HL-60 (cell line): ENCODE results near the gene DEGS2.

Experiments
- DNase-seq, 2 experiments: peaks; one replicate each; pipeline ENCODE4 v3.0.0-alpha.2; 2010 to 2020; ENCODE audit warnings: low read depth in 1 of 2, low spot score in 1 of 2
- H3K27ac ChIP-seq: fragments of 250-450 bp; sonication (Bioruptor Pico); replicated peaks from 2 replicates; pipeline ENCODE4 v1.5.1; 2020; ENCODE audit warnings: mild to moderate bottlenecking, moderate library complexity
- H3K27me3 ChIP-seq: fragments of 250-450 bp; sonication (Bioruptor Pico); 2 replicates; pipeline ENCODE4 v1.5.1; 2021; ENCODE audit warnings: mild to moderate bottlenecking, moderate library complexity; ENCODE audit not compliant: insufficient read depth, poor library complexity, severe bottlenecking
- H3K4me3 ChIP-seq: replicated peaks from 2 replicates; pipeline ENCODE4 v1.5.1; 2011; ENCODE audit warnings: mild to moderate bottlenecking, control low read depth, low read length; ENCODE audit not compliant: insufficient read depth
- CTCF ChIP-seq: IDR thresholded peaks from one replicate; pipeline ENCODE4 v1.5.1; 2011; ENCODE audit warnings: low read length, control low read depth, inconsistent platforms; ENCODE audit not compliant: insufficient read depth
- GABPA ChIP-seq: IDR thresholded peaks from 2 replicates; pipeline ENCODE4 v1.6.1; 2012; ENCODE audit warnings: low read depth
- POLR2AphosphoS5 ChIP-seq: IDR thresholded peaks from 2 replicates; pipeline ENCODE4 v1.6.1; 2012; ENCODE audit warnings: low read depth
- REST ChIP-seq: IDR thresholded peaks from 2 replicates; pipeline ENCODE4 v1.6.1; 2012; ENCODE audit warnings: low read depth; ENCODE audit not compliant: insufficient replicate concordance
- SPI1 ChIP-seq: IDR thresholded peaks from 2 replicates; pipeline ENCODE4 v1.6.1; 2012; ENCODE audit warnings: low read depth, mild to moderate bottlenecking, borderline replicate concordance

Gene DEGS2

GRCh38 chr14:100140452-100141078 lies 18.9 kb downstream of the DEGS2 start:
- no peak for TF ChIP-seq GABPA
- 0 out of 2 replicates have a peak, but pooled peaks have one; percentile 37 for TF ChIP-seq POLR2AphosphoS5
- TF ChIP-seq REST, result no peak
- no peak for TF ChIP-seq SPI1
- TF ChIP-seq CTCF, result peak; percentile 49
- H3K4me3 ChIP-seq, result no peak overlapping the region
- peak overlapping the region; percentile 61 for H3K27ac ChIP-seq
- DNase-seq, result peak; percentile 83 to 87
- no peaks in the 10 kb centered on the region for H3K27me3 ChIP-seq

GRCh38 chr14:100138955-100139354 lies 20.5 kb downstream of the DEGS2 start:
- DNase-seq, result no peak
- H3K27me3 ChIP-seq, result no peaks in the 10 kb centered on the region
- H3K4me3 ChIP-seq, result no peak overlapping the region
- no peak overlapping the region for H3K27ac ChIP-seq
- TF ChIP-seq REST (no peak), CTCF (no peak)

- Histone ChIP-seq H3K4me3 (no peak overlapping the region), H3K27me3 (no peaks in the 10 kb centered on the region), H3K27ac (no peak overlapping the region)
- no peak for DNase-seq
- TF ChIP-seq SPI1 (peak; percentile 18; the same call in 1 of the 2 replicates), POLR2AphosphoS5 (peak; percentile 48; the same call in 1 of the 2 replicates), GABPA (no peak), CTCF (no peak), REST (no peak)
Measured at GRCh38 chr14:100138082-100138787, 21.2 kb downstream of the DEGS2 start.
